ENCODE measurements around the gene LTBP1. TPM values are rescaled to one million over a fixed set of nuclear protein-coding genes. Genes with fewer than 3 reads are reported as not detected.
"Not testable (repeated sequence)": the region's sequence is repeated elsewhere in the genome, so short reads cannot be mapped to it uniquely, and the experiment has no call there.

The LTBP1 gene
- total RNA-seq, 3 donors from 2014 or later: 14.3 to 38.4 (median 33.6) TPM

DNA sequence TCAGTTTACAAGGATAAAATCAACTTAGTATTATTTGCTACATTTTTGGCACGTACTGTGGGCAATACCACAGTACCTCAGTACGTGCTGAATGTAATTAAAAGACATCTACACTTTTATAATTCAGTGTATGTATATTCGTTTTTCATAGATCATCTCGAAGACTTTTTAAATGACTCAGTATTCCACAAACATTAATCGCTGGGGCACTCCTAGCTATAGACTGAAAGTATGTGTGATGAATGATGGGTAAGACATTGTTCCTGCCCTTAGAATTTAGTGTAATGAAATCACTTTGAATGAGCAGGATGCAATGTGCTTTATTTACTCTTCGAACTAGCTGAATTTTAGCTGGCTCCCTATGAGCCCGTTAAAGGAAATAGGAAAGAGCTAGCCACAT is 284.1 kb downstream of the LTBP1 start:
- Histone ChIP-seq H3K36me3 (ENCODE audit: low read depth) (no peaks in the 10 kb centered on the region), H3K4me3 (no peak overlapping the region), H3K9me3 (no peaks in the 10 kb centered on the region), H3K4me1 (ENCODE audit: low read depth) (no peaks in the 10 kb centered on the region)
- intact Hi-C loops (cut with DNase I, micrococcal nuclease): no loop called here
- DNase-seq: no peak
- ATAC-seq: no peak
- no peak for TF ChIP-seq CTCF (IDR thresholded peaks at IDR 0.05)

- H3K4me1 ChIP-seq (ENCODE audit: low read depth); DNase-seq; intact Hi-C loops (cut with DNase I, micrococcal nuclease); H3K4me3 ChIP-seq; H3K9me3 ChIP-seq; H3K36me3 ChIP-seq (ENCODE audit: low read depth); ATAC-seq: not testable (repeated sequence)
Measured at GRCh38 chr2:33235559-33235958, 288.8 kb downstream of the LTBP1 start.

- DNase-seq: no peak
- no peak for ATAC-seq
- Histone ChIP-seq H3K36me3 (ENCODE audit: low read depth) (no peaks in the 10 kb centered on the region), H3K9me3 (no peaks in the 10 kb centered on the region), H3K4me3 (no peak overlapping the region), H3K4me1 (ENCODE audit: low read depth) (no peaks in the 10 kb centered on the region)
- intact Hi-C loops (cut with DNase I, micrococcal nuclease): no loop called here
- no peak for TF ChIP-seq CTCF (IDR thresholded peaks at IDR 0.05)
Measured at GRCh38 chr2:33236482-33237385, 290.0 kb downstream of the LTBP1 start.

GRCh38 chr2:33238111-33238510 is 291.4 kb downstream of the LTBP1 start:
- DNase-seq (no peak), ATAC-seq (no peak)
- Histone ChIP-seq H3K4me3 (no peak overlapping the region), H3K36me3 (ENCODE audit: low read depth) (no peaks in the 10 kb centered on the region), H3K9me3 (no peaks in the 10 kb centered on the region), H3K4me1 (ENCODE audit: low read depth) (no peaks in the 10 kb centered on the region)
- no peak for TF ChIP-seq CTCF (IDR thresholded peaks at IDR 0.05)
- intact Hi-C loops (cut with DNase I, micrococcal nuclease): no loop called here

GRCh38 chr2:33240178-33240577 is 293.4 kb downstream of the LTBP1 start:
- H3K4me1 ChIP-seq (ENCODE audit: low read depth): no peaks in the 10 kb centered on the region
- no peaks in the 10 kb centered on the region for H3K36me3 ChIP-seq (ENCODE audit: low read depth)
- intact Hi-C loops (cut with DNase I, micrococcal nuclease): no loop called here
- DNase-seq (no peak), ATAC-seq (no peak)
- H3K4me3 ChIP-seq: no peak overlapping the region
- no peaks in the 10 kb centered on the region for H3K9me3 ChIP-seq
- TF ChIP-seq CTCF (IDR thresholded peaks at IDR 0.05): no peak

DNA sequence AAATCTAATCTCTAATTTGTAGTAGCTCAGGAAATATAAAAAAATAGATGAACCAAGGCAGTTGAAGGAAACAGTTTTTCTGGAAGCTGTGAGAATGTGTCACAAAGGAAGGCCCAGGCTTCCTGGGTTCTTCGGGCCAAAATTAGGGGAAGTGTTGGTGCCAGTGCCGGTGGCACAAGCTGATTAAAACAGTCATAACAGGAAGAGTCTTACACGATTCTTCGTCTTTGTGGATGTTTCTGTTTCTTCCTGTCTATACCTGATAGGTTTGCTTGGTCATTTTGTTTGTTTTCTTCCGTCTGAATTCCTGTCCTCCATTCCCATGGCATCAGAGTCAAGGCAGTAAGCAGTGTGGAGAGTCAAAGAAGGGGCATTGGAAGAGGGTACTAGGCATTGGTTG is 294.3 kb downstream of the LTBP1 start:
- no peak for ATAC-seq
- DNase-seq: no peak
- no peak for TF ChIP-seq CTCF (IDR thresholded peaks at IDR 0.05)
- no peaks in the 10 kb centered on the region for H3K4me1 ChIP-seq (ENCODE audit: low read depth)
- no peak overlapping the region for H3K4me3 ChIP-seq
- no peaks in the 10 kb centered on the region for H3K9me3 ChIP-seq
- H3K36me3 ChIP-seq (ENCODE audit: low read depth): no peaks in the 10 kb centered on the region
- intact Hi-C loops (cut with DNase I, micrococcal nuclease): no loop called here

All from mucosa of descending colon (tissue), 3 donors.